Stimulated activated CD8-positive, alpha-beta memory T cell treated with anti-CD3 and anti-CD28 coated beads, Interleukin-7, amount 100 ng/mL, for 24 hours (primary cell): ENCODE measurements around the gene PHKG2.
A peak's percentile ranks its signal among the peaks of the same experiment; 100 is the strongest.

Experiments
- DNase-seq: peaks from one replicate; pipeline ENCODE4 v3.0.0-alpha.2; 2020; ENCODE audit warnings: low read depth

Gene PHKG2

DNA sequence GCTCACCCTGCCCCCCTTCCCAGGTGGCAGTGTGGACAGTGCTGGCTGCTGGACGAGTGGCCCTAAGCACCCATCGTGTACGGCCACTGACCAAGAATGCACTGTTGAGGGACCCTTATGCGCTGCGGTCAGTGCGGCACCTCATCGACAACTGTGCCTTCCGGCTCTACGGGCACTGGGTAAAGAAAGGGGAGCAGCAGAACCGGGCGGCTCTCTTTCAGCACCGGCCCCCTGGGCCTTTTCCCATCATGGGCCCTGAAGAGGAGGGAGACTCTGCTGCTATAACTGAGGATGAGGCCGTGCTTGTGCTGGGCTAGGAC, 8.5 kb downstream of the PHKG2 start:
- no peak for DNase-seq

DNA sequence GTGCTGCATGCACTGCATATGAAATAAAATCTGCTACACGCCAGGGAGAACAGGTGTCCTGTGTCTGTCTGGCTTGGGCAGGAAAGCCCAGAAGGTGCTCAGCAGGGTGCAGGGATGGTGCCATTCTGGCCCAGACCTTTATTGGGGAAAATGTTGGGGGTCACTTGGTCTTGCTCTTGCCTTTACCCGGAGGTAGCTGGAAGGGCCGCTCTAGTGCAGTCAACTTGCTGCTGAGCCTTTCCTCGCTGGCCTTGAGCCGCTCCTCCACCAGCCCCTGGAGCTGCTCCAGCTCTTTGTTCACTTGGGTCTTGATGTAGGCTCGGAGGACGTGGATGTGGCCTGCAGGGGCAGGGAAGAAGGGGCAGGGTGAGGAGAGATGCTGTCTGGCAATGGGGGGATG, 9.1 kb downstream of the PHKG2 start:
- DNase-seq: no peak

DNA sequence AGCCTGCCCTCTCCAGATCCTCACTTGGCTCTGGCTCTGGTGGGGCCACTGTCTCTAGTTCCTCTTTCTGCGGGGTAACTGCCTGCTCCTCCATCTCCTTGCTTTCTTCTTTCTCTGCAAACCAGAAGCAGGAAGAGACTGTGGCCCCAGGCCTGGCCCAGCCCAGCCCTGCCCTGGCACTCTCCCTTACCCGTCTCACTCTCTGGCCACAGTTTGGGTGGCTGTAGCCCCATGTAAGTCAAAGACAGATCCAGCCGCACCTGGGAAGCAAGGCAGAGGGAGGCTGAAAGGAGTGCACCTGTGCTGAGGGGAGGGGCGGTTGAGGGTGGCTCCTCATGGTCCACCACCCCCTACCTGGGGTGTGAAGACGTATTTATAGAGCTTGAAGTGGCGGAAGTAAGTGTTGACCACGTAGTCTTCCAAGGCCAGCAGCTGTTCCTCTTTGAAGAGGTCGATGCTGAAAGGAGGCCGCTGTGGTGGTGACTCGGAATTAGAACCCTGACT, 10.8 kb downstream of the PHKG2 start:
- no peak for DNase-seq

DNA sequence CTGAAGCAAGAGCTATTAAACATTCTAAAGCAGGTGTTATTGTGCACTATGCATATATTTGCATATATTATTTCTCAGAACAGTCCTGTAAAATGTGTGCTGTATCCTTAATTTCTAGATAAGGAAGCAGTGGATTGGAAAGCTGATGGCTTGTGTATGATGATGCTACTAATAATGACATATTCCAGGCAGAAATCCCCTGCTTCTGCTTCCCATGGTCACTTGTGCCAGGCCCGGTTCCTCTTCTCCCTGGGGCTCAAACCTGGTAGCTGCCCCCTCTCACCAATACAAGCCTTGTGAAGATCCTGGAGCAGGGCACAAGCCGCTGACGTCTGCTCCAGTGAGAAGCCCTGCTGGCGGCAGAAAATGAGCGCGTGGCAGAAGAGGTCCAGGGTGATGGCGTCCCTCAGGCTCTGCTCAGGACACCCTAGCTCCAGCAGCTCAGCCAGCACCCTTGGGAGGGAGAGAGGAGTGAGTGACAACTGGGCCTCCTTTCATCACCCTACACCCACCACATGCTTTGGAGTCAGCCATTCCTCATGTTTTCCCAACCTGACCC, 11.9 kb downstream of the PHKG2 start:
- no peak for DNase-seq

DNA sequence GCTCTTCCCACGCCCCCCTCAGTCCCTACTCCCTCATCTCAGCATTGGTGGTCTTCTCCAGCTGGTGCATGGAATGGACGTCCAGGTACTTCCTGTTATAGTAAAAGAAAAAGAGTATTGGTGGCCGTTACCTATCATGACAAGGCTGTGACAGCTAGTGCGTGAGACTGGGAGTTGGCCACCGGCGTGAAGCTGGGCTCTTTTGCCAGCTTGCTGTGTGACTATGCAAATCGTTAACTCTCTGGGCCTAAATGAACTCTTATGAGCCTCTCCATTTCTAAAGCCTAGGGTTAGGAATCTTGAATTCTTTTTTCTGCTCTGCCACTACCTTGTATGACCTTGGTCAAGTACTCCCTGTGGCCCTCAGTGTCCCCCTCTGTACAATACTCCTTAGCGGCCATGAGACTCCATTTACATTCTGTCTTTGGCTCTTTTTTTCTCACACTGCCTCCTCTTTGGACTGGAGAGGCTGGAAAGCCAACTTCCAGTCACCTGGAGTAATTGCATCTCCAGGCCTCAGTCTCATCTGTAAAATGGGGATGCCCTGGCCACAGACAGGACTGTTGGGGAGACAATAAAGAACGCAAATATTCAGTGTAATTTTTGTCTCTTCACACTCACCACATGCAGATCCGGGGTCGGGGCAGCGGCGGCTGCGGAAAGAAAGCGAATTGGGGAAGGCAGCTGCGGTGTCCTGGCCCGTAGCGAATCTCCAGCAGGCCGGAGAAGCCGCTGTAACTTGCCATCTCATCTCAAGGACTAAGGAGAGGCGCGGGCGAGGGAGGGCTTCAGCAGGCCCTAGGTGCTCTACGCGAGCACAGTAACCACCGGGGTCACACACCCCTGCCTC, 12.6 kb downstream of the PHKG2 start:
- no peak for DNase-seq

DNA sequence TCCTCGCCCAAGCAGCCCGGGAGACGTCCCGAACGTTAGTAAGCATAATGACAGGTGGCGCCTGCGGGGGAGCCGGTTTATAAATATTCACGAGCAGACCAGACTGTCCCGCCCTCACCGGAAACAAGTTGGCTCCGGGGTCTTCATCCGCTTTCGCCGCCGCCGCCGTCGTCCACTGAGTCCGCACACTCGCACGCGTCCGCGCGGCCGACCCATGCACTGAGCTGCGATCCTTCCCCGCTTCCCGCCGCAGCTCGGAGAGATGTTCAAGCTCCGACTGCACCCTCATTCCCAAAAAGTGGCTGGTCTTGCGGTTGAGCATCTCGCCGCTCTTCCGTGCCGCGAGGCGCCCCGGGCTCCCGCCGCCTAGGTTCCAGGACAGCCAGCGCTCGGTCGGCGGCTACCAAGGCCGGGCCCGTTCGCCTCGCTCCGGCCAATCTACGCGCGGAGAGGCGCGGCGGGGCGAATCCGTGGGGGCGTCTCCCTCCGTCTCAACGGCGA, 13.3 kb downstream of the PHKG2 start:
- DNase-seq: no peak

DNA sequence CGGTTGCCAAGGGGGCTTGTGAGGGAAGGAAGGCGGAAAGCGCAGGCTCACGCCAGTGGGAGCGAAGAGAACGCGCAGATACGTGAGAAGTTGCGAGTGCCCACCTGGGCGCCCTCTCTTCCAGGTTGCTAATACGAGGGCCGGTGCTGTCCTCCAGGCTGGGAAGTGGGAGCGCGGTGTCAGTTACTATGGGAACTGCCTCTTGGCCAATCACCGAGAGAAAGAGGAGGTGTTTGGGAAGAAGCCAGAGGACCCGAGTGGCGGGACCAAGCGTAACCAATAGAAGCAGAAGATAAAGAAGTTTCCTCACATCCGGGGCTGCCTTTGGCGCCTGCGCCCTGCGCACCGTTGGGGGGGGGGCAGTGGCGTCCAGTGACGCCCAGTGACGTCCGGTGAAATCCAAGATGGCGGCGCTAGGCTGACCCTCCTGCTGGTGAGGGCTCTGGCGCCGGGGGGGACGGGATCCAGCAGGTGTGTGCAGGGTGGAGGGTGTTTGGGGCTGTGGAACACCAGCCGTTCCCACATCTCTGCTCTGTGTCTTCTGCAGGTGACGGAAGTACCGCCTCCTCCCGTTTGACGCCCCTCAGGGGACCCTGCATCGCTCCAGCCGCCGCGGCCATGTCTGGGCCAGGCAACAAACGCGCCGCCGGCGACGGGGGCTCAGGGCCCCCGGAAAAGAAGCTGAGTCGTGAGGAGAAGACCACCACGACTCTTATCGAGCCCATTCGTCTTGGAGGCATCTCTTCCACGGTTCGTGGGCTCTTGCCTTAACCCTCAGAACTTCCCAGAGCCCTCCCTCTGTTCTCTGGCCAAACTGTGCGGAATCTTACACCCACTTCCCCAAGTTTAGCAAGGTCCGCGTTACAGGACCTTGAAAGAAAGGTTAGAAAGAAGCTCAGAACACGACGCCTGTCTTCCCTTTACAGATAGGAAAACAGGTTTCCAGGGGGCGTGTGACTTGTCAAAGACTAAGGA, 14.0 kb downstream of the PHKG2 start, which contains the start of the genes CFAP119 and RNF40:
CFAP119 (minus strand) TSS at position 135 of the 975 bp plus-strand sequence. CDS start 314 bp downstream, outside the sequence.
RNF40 (plus strand) TSS at position 395 of the 975 bp plus-strand sequence; CDS start at position 619, 224 bp downstream.
- peak; percentile 82 for DNase-seq

DNA sequence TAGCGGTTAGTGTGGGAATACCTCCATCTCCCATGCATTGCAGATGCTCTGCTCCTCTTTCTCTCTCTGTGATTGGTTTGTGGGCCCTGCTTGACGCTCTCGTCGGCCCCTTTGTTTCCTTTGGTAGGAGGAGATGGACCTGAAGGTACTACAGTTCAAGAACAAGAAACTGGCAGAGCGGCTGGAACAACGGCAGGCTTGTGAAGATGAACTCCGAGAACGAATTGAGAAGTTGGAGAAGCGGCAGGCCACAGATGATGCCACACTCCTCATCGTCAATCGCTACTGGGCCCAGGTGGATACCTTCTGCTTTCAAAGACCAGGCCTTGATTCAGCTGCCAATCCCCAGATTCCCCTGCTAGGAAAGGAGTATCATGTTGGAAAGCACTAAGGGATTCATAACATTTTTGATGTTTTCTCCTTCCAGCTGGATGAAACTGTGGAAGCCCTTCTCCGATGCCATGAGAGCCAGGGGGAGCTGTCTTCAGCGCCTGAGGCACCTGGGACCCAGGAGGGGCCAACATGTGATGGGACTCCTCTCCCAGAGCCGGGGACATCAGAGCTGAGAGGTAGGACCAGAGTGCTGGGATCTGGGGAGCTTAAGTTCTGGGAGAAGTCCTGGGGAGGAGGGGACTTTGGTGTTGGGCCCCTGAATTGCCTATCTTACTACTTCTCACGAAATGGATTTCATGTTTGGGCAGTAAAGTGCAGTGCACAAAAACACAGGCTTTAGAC, 14.9 kb downstream of the PHKG2 start:
- no peak for DNase-seq

DNA sequence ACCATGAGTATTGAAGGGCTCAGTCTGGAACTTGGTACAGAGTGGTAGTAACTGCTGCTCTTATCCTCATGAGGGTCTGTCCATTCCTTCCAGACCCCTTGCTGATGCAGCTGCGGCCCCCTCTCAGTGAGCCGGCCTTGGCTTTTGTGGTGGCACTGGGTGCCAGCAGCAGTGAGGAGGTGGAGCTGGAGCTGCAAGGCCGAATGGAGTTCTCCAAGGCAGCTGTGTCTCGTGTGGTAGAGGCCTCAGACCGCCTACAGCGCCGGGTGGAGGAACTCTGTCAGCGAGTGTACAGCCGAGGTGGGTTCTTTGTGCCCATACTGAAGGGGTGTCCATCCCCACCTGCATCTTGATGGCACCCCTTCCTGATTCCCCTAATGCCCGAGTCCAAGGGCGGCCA, 15.9 kb downstream of the PHKG2 start:
- no peak for DNase-seq

DNA sequence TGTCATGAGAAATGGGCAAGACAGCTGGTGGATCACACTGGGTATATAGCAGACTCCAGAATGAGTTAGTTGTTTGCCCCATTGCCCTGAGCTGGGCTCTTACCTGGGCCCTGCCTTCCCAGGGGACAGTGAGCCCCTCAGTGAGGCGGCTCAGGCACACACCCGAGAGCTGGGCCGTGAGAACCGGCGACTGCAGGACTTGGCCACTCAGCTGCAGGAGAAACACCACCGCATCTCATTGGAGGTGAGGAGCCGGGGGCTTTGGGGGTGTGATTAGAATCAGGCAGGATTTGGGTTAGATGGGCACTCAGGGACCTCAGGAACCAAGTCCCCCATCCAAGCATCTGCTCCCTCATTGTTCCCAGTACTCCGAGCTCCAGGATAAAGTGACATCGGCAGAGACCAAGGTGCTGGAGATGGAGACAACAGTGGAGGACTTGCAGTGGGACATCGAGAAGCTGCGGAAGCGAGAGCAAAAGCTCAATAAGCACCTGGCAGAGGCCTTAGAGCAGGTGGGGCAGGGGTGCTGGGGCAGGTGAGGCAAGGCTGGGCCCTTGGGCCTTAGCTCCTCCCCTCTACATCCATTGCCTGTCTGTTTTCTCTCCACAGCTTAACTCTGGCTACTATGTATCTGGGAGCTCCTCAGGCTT, 16.7 kb downstream of the PHKG2 start:
- no peak for DNase-seq

DNA sequence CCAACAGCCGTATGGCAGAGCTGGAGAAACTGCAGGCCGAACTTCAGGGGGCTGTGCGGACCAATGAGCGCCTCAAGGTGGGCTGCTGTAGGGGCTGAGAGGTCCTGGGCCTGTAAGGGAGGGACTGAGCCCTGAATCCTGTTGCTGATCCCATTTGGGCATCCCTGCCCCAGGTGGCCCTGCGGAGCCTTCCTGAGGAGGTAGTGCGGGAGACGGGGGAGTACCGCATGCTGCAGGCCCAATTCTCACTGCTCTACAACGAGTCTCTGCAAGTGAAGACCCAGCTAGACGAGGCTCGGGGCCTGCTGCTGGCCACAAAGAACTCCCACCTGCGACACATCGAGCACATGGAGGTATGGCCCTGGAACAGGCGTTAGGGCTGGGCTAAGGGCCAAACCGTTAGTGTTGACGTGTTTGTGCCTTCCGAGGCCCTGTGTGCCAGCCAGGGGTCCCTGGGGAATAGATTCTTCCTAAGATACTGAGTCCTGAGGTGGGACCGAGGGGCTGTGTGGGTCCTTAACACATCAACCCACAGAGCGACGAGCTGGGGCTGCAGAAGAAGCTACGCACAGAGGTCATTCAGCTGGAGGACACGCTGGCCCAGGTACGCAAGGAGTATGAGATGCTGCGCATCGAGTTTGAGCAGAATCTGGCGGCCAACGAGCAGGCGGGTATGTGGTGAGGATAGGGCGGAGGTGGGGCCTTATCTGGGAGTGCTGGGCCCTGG, 18.1 kb downstream of the PHKG2 start:
- no peak for DNase-seq

DNA sequence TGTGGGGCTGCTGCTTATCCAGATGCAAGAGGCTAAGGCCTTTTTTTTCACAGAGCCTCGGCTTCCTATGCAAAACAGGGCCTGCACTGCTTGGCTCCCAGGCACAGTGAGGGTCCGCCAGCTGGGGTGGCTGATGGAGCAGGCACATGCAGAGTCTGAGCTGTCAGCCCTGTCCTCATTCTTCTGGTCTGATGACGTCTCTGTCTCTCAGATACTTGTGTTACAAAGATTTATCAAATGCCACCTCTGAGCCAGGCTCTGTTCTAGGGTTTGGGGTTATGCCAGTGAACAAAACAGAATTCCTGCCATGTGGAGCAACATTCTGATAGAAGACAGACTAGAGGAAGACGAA, 18.7 kb downstream of the PHKG2 start:
- no peak for DNase-seq

DNA sequence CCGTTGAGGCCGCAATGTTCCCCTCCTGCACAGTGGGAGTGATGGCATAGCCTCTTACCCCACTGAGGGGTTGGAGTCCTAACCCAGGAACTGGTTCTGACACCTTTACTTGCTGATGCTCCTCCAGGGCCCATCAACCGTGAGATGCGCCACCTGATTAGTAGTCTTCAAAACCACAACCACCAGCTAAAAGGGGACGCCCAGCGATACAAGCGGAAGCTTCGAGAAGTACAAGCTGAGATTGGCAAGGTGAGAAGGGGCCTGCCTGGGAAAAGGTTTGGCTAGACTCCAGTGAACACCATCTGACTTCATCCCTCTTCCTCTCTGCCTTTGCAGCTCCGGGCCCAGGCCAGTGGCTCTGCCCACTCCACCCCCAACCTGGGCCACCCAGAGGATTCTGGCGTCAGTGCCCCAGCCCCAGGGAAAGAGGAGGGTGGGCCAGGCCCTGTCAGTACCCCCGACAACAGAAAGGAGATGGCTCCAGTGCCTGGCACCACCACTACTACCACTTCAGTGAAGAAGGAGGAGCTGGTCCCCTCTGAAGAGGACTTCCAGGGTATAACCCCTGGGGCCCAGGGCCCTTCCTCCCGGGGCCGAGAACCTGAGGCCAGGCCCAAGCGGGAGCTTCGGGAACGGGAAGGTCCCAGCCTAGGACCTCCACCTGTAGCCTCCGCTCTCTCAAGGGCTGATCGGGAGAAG, 19.7 kb downstream of the PHKG2 start:
- no peak for DNase-seq

DNA sequence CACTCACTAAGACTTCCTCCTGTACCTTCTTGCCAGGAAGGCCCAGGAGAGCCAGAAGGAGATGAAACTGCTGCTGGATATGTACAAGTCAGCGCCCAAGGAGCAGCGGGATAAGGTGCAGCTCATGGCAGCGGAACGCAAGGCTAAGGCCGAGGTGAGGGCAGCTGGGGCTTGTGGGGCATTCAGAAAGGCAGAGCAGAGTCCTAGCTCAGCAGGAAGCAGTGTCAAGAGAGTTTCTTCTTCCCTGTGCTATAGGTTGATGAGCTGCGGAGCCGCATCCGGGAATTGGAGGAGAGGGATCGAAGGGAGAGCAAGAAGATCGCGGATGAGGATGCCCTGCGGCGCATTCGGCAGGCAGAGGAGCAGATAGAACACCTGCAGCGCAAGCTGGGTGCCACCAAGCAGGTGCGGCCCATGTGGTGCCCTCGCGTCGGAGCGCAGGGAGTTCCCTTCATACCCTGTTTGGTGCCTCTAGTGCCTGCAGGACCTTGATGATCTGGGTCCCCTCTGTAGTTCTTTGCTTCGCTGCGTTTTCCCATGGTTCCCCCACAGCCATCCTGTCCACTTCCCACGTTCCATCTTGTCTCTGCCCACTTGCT, 20.5 kb downstream of the PHKG2 start:
- no peak for DNase-seq

DNA sequence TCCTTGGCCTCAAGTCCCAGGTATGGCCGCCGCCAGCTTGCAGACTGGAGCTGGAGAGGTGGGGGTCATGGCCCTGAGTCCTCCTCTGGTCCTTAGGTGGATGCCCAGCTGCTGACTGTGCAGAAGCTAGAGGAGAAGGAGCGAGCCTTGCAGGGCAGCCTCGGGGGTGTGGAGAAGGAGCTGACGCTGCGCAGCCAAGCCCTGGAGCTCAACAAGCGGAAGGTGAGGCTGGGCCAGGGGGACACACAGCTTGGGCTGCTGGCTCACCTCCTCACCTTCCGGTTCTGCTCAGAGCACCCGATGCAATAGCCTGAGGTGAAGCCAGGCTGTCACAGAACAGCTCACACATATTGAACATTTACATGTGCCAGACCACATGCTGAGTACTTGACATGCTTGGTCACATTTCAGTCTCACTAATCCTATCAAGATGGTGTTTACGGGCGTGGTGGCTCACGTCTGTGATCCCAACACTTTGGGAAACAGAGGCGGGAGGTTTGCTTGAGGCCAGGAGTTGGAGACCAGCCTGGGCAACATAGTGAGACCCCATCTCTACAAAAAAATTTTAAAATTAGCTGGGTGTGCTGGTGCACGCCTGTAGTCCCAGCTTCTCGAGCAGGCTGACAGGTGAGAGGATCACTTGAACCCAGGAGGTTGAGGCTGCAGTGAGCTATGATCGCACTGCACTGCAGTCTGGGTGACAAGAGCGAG, 21.3 kb downstream of the PHKG2 start:
- DNase-seq: no peak

DNA sequence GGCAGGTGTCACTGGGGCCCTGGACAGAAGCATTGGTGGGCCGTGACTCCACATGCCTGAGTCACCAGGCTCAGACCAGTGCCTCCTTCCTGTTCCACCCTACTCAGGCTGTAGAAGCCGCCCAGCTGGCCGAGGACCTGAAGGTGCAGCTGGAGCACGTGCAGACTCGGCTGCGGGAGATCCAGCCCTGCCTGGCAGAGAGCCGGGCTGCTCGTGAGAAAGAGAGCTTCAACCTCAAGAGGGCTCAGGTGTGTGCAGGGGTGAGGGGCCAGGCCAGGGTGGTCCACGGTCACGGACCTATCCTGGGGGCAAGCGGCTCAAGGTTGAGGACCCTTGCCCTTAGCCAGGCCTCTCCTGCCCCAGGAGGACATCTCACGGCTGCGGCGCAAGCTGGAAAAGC, 23.5 kb downstream of the PHKG2 start:
- no peak for DNase-seq

DNA sequence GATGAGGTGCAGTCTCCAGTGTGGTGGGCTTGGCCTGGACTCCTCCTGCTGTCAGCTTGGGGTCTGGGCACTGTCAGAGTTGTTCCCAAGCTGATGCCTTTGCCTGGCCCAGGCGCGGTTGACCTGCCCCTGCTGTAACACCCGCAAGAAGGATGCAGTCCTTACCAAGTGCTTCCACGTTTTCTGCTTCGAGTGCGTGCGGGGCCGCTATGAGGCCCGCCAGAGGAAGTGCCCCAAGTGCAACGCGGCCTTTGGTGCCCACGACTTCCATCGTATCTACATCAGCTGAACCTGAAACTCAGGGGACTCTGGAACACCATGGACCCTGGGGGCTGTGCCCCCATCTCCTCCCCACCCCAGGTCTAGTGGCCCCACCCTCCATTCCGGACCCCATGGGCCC, 25.6 kb downstream of the PHKG2 start:
- no peak for DNase-seq

DNA sequence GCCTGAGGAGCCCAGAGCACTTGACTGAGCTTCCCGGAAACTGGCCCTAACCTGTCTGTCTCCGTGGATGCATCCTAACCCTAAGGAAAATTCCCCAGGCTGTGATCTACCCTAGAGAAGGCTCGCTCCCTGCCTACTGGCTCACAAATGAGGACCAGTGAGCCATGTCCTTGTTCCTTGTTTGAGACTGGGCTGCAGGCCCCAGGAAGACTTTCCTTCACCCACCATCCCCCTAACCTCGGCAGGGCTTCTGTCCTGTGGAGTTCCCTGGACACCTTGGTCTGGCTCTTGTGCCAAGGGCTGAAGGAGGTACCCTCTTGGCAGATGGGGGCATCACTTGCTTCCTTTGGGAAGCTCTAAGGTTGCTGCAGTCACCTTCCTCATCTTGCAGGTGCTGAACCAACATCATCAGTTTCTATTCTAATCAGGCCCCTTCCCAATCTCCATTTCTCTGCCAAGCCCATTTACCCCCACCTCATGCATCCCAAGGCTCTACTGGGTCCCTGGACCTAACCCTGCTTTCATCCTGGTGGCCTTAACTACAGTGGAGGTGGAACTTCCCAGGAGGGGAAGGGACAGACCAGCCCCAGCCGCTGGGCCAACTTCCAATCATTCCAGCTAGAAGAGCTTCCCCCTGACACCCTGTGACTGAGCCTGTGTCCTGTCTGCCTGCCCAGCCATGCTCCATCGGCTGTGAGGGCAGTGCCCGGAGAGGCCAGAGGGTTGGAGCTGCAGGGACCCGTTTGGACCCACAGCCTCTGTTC, 26.3 kb downstream of the PHKG2 start:
- no peak for DNase-seq
